HEK293 (cell line): Measurements from ENCODE around the gene BTNL9.

ENCODE experiments used
- CTCF ChIA-PET: fragments of 350-600 bp; formaldehyde crosslinking; extraction: SDS; loops from one replicate; lab custom pipeline; 2021; ENCODE audit warnings: antibody characterized with exemption; lab: Yijun Ruan, JAX
- POLR2A ChIA-PET: fragments of 300-600 bp; formaldehyde crosslinking; extraction: SDS; loops from one replicate; lab custom pipeline; 2020; ENCODE audit warnings: antibody characterized with exemption, inconsistent platforms; lab: Yijun Ruan, JAX
- H3K27ac ChIP-seq: fragments of 200-500 bp; sonication (Bioruptor generic); 2 replicates; pipeline ENCODE4 v1.5.1; 2014; ENCODE audit warnings: low read depth, low read length, control low read depth, inconsistent platforms; ENCODE audit errors: extremely low read depth
- H3K36me3 ChIP-seq, 2 experiments: fragments of 200-500 bp in 1 of 2; sonication (Bioruptor generic) in 1 of 2; 1 replicate in 1 of 2; 2 replicates in 1 of 2; pipeline ENCODE4 v1.5.1; 2014 to 2017; ENCODE audit warnings: inconsistent platforms in 2 of 2, low read length in 2 of 2; ENCODE audit not compliant: control insufficient read depth in 2 of 2, insufficient read depth in 1 of 2
- H3K4me1 ChIP-seq: fragments of 200-500 bp; sonication (Bioruptor generic); 2 replicates; pipeline ENCODE4 v1.5.1; 2014; ENCODE audit warnings: mild to moderate bottlenecking, low read length, inconsistent platforms; ENCODE audit not compliant: control insufficient read depth, insufficient read depth
- H3K4me3 ChIP-seq: 2 replicates; pipeline ENCODE4 v1.5.1; 2011; ENCODE audit warnings: low read depth, mild to moderate bottlenecking, control low read depth, low read length, moderate library complexity
- H3K9me3 ChIP-seq: fragments of 200-500 bp; sonication (Bioruptor generic); 2 replicates; pipeline ENCODE4 v1.5.1; 2014; ENCODE audit warnings: low read depth, low read length, inconsistent platforms; ENCODE audit not compliant: control insufficient read depth, insufficient read depth
- INSM2 ChIP-seq: fragments of 450-650 bp; formaldehyde crosslinking; IDR thresholded peaks from 2 replicates; pipeline ENCODE4 v1.5.1; 2016; ENCODE audit warnings: missing biosample characterization, missing genetic modification characterization
- PATZ1 ChIP-seq: fragments of 450-650 bp; formaldehyde crosslinking; IDR thresholded peaks from 2 replicates; pipeline ENCODE4 v1.5.1; 2016; ENCODE audit warnings: missing biosample characterization, missing genetic modification characterization
- ZBTB20 ChIP-seq: fragments of 450-650 bp; formaldehyde crosslinking; IDR thresholded peaks from 2 replicates; pipeline ENCODE4 v1.5.1; 2016; ENCODE audit warnings: missing biosample characterization, missing genetic modification characterization
- ZFP3 ChIP-seq: fragments of 450-650 bp; formaldehyde crosslinking; IDR thresholded peaks from 2 replicates; pipeline ENCODE4 v1.5.1; 2016; ENCODE audit warnings: low read depth, missing biosample characterization, missing genetic modification characterization
- ZNF311 ChIP-seq: fragments of 450-650 bp; formaldehyde crosslinking; IDR thresholded peaks from 2 replicates; pipeline ENCODE4 v1.5.1; 2017; ENCODE audit warnings: missing biosample characterization, missing genetic modification characterization, borderline replicate concordance
- ZNF335 ChIP-seq: fragments of 450-650 bp; formaldehyde crosslinking; conservative IDR thresholded peaks from 2 replicates; pipeline ENCODE4 v1.5.1; 2016; ENCODE audit warnings: missing biosample characterization, missing genetic modification characterization
- ZNF548 ChIP-seq: fragments of 450-650 bp; formaldehyde crosslinking; IDR thresholded peaks from 2 replicates; pipeline ENCODE4 v1.5.1; 2016; ENCODE audit warnings: missing biosample characterization, missing genetic modification characterization
- ZNF555 ChIP-seq: fragments of 450-650 bp; formaldehyde crosslinking; conservative IDR thresholded peaks from 2 replicates; pipeline ENCODE4 v1.5.1; 2017; ENCODE audit warnings: missing biosample characterization, mild to moderate bottlenecking, missing genetic modification characterization, inconsistent platforms
- ZNF561 ChIP-seq: fragments of 450-650 bp; IDR thresholded peaks from 2 replicates; pipeline ENCODE4 v1.5.1; 2018; ENCODE audit warnings: missing biosample characterization, missing genetic modification characterization, borderline replicate concordance
- ZNF571 ChIP-seq: fragments of 450-650 bp; formaldehyde crosslinking; IDR thresholded peaks from 2 replicates; pipeline ENCODE4 v1.5.0; 2017; ENCODE audit warnings: missing biosample characterization, missing genetic modification characterization
- ZNF623 ChIP-seq: fragments of 450-650 bp; formaldehyde crosslinking; IDR thresholded peaks from 2 replicates; pipeline ENCODE4 v1.5.1; 2016; ENCODE audit warnings: missing biosample characterization, missing genetic modification characterization
- ZNF629 ChIP-seq: fragments of 450-650 bp; formaldehyde crosslinking; IDR thresholded peaks from 2 replicates; pipeline ENCODE4 v1.5.1; 2017; ENCODE audit warnings: missing biosample characterization, missing genetic modification characterization
- ZNF664 ChIP-seq: fragments of 450-650 bp; formaldehyde crosslinking; IDR thresholded peaks from 2 replicates; pipeline ENCODE4 v1.5.1; 2016; ENCODE audit warnings: missing biosample characterization, missing genetic modification characterization
- ZNF768 ChIP-seq: fragments of 450-650 bp; formaldehyde crosslinking; IDR thresholded peaks from 2 replicates; pipeline ENCODE4 v1.5.1; 2018; ENCODE audit warnings: missing biosample characterization, mild to moderate bottlenecking, missing genetic modification characterization
- ZNF837 ChIP-seq: fragments of 450-650 bp; formaldehyde crosslinking; IDR thresholded peaks from 2 replicates; pipeline ENCODE4 v1.5.1; 2016; ENCODE audit warnings: missing biosample characterization, missing genetic modification characterization
- ZNF843 ChIP-seq: fragments of 450-650 bp; formaldehyde crosslinking; IDR thresholded peaks from 2 replicates; pipeline ENCODE4 v1.5.1; 2016; ENCODE audit warnings: missing biosample characterization, missing genetic modification characterization
- TF ChIP-seq, protein P1 (sequence below): fragments of 450-650 bp; formaldehyde crosslinking; IDR thresholded peaks from 2 replicates; pipeline ENCODE4 v1.5.0; 2017; ENCODE audit warnings: missing biosample characterization, missing genetic modification characterization, borderline replicate concordance
- TF ChIP-seq, protein P2 (sequence below): fragments of 450-650 bp; formaldehyde crosslinking; conservative IDR thresholded peaks from 2 replicates; pipeline ENCODE4 v1.5.1; 2016; ENCODE audit warnings: low read depth, missing biosample characterization, missing genetic modification characterization

BTNL9 gene

DNA sequence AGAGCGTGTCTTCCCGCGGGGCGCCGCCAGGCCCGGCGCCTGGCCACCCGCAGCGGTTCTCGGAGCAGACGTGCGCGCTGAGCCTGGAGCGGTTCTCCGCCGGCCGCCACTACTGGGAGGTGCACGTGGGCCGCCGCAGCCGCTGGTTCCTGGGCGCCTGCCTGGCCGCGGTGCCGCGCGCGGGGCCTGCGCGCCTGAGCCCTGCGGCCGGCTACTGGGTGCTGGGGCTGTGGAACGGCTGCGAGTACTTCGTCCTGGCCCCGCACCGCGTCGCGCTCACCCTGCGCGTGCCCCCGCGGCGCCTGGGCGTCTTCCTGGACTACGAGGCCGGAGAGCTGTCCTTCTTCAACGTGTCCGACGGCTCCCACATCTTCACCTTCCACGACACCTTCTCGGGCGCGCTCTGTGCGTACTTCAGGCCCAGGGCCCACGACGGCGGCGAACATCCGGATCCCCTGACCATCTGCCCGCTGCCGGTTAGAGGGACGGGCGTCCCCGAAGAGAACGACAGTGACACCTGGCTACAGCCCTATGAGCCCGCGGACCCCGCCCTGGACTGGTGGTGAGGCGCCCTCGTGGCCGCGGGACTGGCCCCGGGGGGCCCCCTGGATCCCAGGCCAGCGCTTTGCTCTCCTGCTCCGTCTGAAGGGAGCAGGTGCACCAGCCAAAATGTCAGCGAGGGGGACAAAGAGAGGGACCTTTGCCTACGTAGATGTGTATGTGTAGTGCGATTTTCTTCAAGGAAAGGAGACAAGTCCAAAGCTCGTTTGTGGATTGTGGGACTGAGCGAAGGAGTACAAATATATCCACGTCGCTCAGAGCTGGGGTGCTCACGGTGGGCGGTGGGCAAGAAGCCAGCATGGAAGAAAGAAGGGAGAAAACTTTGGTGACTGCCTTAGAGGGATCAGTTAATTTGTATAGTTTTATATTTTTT lies 19.5 kb downstream of the BTNL9 start (continued):
- TF ChIP-seq ZNF843 (tag by site-specific recombination): no peak

DNA sequence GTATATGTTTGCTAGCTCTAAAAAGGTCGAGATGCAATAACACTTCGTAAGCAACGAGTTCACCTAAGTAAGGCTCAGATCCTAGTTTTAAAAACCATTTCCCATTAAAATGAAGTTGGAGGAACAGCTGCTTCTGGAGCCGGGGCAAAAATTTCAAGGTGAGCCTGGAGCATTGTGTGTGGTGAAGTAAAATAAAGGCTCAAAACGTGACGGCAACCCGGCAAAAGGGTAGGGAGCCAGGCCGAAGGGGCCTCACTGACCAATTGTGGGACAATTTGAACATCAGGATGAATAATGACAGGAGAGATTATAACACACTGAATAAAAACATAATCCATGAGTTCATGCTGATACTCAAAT lies 20.1 kb downstream of the BTNL9 start:
- Histone ChIP-seq H3K27ac (no peak overlapping the region), H3K4me1 (no peaks in the 10 kb centered on the region), H3K9me3 (no peaks in the 10 kb centered on the region), H3K36me3 (peaks cover 0 to 4% of the 10 kb centered on the region in 2 experiments; a peak in 1 of 3 replicates), H3K4me3 (no peak overlapping the region)
- ChIA-PET POLR2A (no interaction called here), CTCF (no interaction called here)
- no peak for TF ChIP-seq ZNF561
- TF ChIP-seq ZNF548 (tag by site-specific recombination): no peak
- TF ChIP-seq ZNF335 (tag by site-specific recombination): no peak
- TF ChIP-seq ZNF623 (tag by site-specific recombination): no peak
- TF ChIP-seq ZNF629: no peak
- TF ChIP-seq ZNF571 (tag by site-specific recombination): no peak
- no peak for TF ChIP-seq INSM2
- no peak for TF ChIP-seq ZFP3
- TF ChIP-seq, protein P1, sequence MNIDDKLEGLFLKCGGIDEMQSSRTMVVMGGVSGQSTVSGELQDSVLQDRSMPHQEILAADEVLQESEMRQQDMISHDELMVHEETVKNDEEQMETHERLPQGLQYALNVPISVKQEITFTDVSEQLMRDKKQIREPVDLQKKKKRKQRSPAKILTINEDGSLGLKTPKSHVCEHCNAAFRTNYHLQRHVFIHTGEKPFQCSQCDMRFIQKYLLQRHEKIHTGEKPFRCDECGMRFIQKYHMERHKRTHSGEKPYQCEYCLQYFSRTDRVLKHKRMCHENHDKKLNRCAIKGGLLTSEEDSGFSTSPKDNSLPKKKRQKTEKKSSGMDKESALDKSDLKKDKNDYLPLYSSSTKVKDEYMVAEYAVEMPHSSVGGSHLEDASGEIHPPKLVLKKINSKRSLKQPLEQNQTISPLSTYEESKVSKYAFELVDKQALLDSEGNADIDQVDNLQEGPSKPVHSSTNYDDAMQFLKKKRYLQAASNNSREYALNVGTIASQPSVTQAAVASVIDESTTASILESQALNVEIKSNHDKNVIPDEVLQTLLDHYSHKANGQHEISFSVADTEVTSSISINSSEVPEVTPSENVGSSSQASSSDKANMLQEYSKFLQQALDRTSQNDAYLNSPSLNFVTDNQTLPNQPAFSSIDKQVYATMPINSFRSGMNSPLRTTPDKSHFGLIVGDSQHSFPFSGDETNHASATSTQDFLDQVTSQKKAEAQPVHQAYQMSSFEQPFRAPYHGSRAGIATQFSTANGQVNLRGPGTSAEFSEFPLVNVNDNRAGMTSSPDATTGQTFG: no peak

DNA sequence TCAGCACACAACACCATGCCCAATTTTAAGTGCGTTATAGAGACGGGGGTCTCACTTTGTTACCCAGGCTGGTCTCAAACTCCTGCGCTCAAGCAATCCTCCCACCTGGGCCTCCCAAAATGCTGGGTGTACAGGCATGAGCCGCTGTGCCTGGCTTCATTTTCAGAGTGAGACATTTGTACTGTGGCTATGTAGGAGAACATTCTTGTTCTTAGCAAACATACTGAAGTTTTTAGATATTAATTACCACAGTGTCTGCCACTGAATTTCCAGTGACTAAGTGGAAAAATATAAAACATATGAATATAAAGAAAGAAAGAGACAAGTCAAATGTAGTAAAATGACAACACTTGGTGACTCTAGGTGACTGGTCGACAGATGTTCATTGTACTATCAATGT lies 20.9 kb downstream of the BTNL9 start:
- ChIA-PET CTCF (no interaction called here), POLR2A (no interaction called here)
- peaks cover 0 to 2% of the 10 kb centered on the region in 2 experiments; a peak in 1 of 3 replicates for H3K36me3 ChIP-seq
- no peak overlapping the region for H3K27ac ChIP-seq
- TF ChIP-seq INSM2: no peak
- TF ChIP-seq ZNF837: no peak
- H3K4me3 ChIP-seq: no peak overlapping the region
- H3K9me3 ChIP-seq: no peaks in the 10 kb centered on the region
- no peaks in the 10 kb centered on the region for H3K4me1 ChIP-seq

DNA sequence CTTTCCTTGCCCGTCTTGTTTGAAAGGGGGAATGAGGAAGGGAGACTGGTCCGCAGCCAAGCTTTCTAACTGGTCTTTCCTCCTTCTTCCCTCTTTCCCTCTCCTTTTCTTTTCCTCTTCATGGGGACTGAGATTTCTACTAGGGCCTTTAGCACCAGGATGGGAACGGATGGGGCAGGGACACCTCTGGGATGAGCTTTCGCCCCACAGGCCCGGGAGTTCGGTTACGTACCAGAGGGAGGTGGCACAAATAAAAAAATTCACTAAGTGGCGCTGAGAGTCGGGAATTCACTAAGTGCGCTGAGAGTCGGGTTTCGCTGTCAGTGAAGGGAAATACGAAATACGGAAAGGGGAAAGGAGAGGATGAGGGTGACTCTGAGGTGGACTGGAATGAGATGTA lies 21.6 kb downstream of the BTNL9 start:
- Histone ChIP-seq H3K4me3 (no peak overlapping the region), H3K9me3 (no peaks in the 10 kb centered on the region), H3K4me1 (no peaks in the 10 kb centered on the region), H3K36me3 (no peaks in the 10 kb centered on the region), H3K27ac (no peak overlapping the region)
- CTCF ChIA-PET: no interaction called here
- POLR2A ChIA-PET: no interaction called here
- TF ChIP-seq ZNF768 (no peak), ZBTB20 (no peak), ZNF555 (no peak), PATZ1 (tag by site-specific recombination) (no peak), ZNF311 (tag by site-specific recombination) (no peak), ZNF664 (tag by site-specific recombination) (no peak)
- TF ChIP-seq, protein P2, sequence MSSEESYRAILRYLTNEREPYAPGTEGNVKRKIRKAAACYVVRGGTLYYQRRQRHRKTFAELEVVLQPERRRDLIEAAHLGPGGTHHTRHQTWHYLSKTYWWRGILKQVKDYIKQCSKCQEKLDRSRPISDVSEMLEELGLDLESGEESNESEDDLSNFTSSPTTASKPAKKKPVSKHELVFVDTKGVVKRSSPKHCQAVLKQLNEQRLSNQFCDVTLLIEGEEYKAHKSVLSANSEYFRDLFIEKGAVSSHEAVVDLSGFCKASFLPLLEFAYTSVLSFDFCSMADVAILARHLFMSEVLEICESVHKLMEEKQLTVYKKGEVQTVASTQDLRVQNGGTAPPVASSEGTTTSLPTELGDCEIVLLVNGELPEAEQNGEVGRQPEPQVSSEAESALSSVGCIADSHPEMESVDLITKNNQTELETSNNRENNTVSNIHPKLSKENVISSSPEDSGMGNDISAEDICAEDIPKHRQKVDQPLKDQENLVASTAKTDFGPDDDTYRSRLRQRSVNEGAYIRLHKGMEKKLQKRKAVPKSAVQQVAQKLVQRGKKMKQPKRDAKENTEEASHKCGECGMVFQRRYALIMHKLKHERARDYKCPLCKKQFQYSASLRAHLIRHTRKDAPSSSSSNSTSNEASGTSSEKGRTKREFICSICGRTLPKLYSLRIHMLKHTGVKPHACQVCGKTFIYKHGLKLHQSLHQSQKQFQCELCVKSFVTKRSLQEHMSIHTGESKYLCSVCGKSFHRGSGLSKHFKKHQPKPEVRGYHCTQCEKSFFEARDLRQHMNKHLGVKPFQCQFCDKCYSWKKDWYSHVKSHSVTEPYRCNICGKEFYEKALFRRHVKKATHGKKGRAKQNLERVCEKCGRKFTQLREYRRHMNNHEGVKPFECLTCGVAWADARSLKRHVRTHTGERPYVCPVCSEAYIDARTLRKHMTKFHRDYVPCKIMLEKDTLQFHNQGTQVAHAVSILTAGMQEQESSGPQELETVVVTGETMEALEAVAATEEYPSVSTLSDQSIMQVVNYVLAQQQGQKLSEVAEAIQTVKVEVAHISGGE (tag by site-specific recombination): no peak
